Ovary (tissue), 3 donors: ENCODE measurements around the gene PRRT1.

ENCODE experiments used
- EP300 ChIP-seq: sonication (generic); formaldehyde crosslinking; IDR thresholded peaks from one replicate; pipeline ENCODE4 v1.6.1; 2017; ENCODE audit warnings: antibody characterized with exemption
- POLR2A ChIP-seq: fragments of 450-650 bp; IDR thresholded peaks from one replicate; pipeline ENCODE4 v1.6.1; 2017; ENCODE audit warnings: antibody characterized with exemption, mild to moderate bottlenecking, moderate library complexity
- TF ChIP-seq, protein P1 (sequence below), 3 donors: fragments of 450-650 bp in 2 of 3; fragments of 200-600 bp in 1 of 3; IDR thresholded peaks; one replicate each; pipeline versions ENCODE4 v1.5.1 to v1.8.0; 2016 to 2022; ENCODE audit warnings: antibody characterized with exemption in 3 of 3, mild to moderate bottlenecking in 1 of 3
- donor health status: DM: no; HTN: no; CAD: no.

- TF ChIP-seq, protein P1, sequence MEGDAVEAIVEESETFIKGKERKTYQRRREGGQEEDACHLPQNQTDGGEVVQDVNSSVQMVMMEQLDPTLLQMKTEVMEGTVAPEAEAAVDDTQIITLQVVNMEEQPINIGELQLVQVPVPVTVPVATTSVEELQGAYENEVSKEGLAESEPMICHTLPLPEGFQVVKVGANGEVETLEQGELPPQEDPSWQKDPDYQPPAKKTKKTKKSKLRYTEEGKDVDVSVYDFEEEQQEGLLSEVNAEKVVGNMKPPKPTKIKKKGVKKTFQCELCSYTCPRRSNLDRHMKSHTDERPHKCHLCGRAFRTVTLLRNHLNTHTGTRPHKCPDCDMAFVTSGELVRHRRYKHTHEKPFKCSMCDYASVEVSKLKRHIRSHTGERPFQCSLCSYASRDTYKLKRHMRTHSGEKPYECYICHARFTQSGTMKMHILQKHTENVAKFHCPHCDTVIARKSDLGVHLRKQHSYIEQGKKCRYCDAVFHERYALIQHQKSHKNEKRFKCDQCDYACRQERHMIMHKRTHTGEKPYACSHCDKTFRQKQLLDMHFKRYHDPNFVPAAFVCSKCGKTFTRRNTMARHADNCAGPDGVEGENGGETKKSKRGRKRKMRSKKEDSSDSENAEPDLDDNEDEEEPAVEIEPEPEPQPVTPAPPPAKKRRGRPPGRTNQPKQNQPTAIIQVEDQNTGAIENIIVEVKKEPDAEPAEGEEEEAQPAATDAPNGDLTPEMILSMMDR (IDR thresholded peaks at IDR 0.05), result no peak
- TF ChIP-seq POLR2A, result no peak
- no peak for TF ChIP-seq EP300
Measured at GRCh38 chr6:32183030-32183429, 31.3 kb upstream of the PRRT1 start.
